ENCODE measurements around the gene PPP4R3B.

PPP4R3B gene

GRCh38 chr2:55621802-55622201, 4.4 kb upstream of the PPP4R3B start:
- no peaks in the 10 kb centered on the region for H3F3A ChIP-seq (ENCODE audit: low read depth)
- peaks cover 23% of the 10 kb centered on the region for H4K20me1 ChIP-seq (ENCODE audit: insufficient read depth, low read length, poor library complexity, severe bottlenecking)
- no peaks in the 10 kb centered on the region for H3K36me3 ChIP-seq (ENCODE audit: insufficient read depth, low read length)
- H3K9me2 ChIP-seq (replicated peaks; ENCODE audit: low read depth, low read length) = no peaks in the 10 kb centered on the region
- no peak overlapping the region for H2AFZ ChIP-seq (ENCODE audit: low read length)
- H3K4me3 ChIP-seq (ENCODE audit: low read length, poor library complexity, severe bottlenecking) = no peak overlapping the region
- no peak overlapping the region for H3K4me2 ChIP-seq (ENCODE audit: low read depth, low read length, poor library complexity, severe bottlenecking)
- H3K9me3 ChIP-seq (ENCODE audit: insufficient read depth, low read depth, low read length) = no peaks in the 10 kb centered on the region
- H3K79me2 ChIP-seq (ENCODE audit: insufficient read depth, low read length) = peaks cover 51% of the 10 kb centered on the region
- H3K4me1 ChIP-seq (ENCODE audit: insufficient read depth, low read length, poor library complexity, severe bottlenecking) = peaks cover 14% of the 10 kb centered on the region
- no peak for TF ChIP-seq CTCF (conservative IDR thresholded peaks at IDR 0.05; ENCODE audit: low read length)
- no peak for TF ChIP-seq EZH2phosphoT487 (IDR thresholded peaks at IDR 0.05; ENCODE audit: borderline replicate concordance)
- no peaks in the 10 kb centered on the region for H3K27me3 ChIP-seq (ENCODE audit: insufficient read depth, low read length, poor library complexity, severe bottlenecking)
- H3K9ac ChIP-seq (ENCODE audit: low read depth, low read length, poor library complexity, severe bottlenecking) = no peak overlapping the region

GRCh38 chr2:55620123-55620779, 2.8 kb upstream of the PPP4R3B start:
- no peaks in the 10 kb centered on the region for H3K27me3 ChIP-seq (ENCODE audit: insufficient read depth, low read length, poor library complexity, severe bottlenecking)
- H3K9me3 ChIP-seq (ENCODE audit: insufficient read depth, low read depth, low read length) = no peaks in the 10 kb centered on the region
- H3K36me3 ChIP-seq (ENCODE audit: insufficient read depth, low read length) = no peaks in the 10 kb centered on the region
- H3K79me2 ChIP-seq (ENCODE audit: insufficient read depth, low read length) = peaks cover 66% of the 10 kb centered on the region
- H3F3A ChIP-seq (ENCODE audit: low read depth) = no peaks in the 10 kb centered on the region
- H3K4me3 ChIP-seq (ENCODE audit: low read length, poor library complexity, severe bottlenecking) = peak overlapping the region; percentile 88
- peak overlapping the region; percentile 93 for H3K4me2 ChIP-seq (ENCODE audit: low read depth, low read length, poor library complexity, severe bottlenecking)
- H2AFZ ChIP-seq (ENCODE audit: low read length) = no peak overlapping the region
- TF ChIP-seq CTCF (conservative IDR thresholded peaks at IDR 0.05; ENCODE audit: low read length) (peak; percentile 69), EZH2phosphoT487 (IDR thresholded peaks at IDR 0.05; ENCODE audit: borderline replicate concordance) (no peak)
- peaks cover 38% of the 10 kb centered on the region for H4K20me1 ChIP-seq (ENCODE audit: insufficient read depth, low read length, poor library complexity, severe bottlenecking)
- H3K9ac ChIP-seq (ENCODE audit: low read depth, low read length, poor library complexity, severe bottlenecking) = no peak overlapping the region
- peaks cover 21% of the 10 kb centered on the region for H3K4me1 ChIP-seq (ENCODE audit: insufficient read depth, low read length, poor library complexity, severe bottlenecking)
- H3K9me2 ChIP-seq (replicated peaks; ENCODE audit: low read depth, low read length) = no peaks in the 10 kb centered on the region

- H3F3A ChIP-seq (ENCODE audit: low read depth) = no peaks in the 10 kb centered on the region
- peaks cover 84% of the 10 kb centered on the region for H3K79me2 ChIP-seq (ENCODE audit: insufficient read depth, low read length)
- H3K36me3 ChIP-seq (ENCODE audit: insufficient read depth, low read length) = peaks cover 8% of the 10 kb centered on the region; the same call in 1 of the 2 replicates
- H4K20me1 ChIP-seq (ENCODE audit: insufficient read depth, low read length, poor library complexity, severe bottlenecking) = peaks cover 56% of the 10 kb centered on the region
- peak overlapping the region; percentile 88 for H3K4me3 ChIP-seq (ENCODE audit: low read length, poor library complexity, severe bottlenecking)
- no peaks in the 10 kb centered on the region for H3K27me3 ChIP-seq (ENCODE audit: insufficient read depth, low read length, poor library complexity, severe bottlenecking)
- no peak for TF ChIP-seq EZH2phosphoT487 (IDR thresholded peaks at IDR 0.05; ENCODE audit: borderline replicate concordance)
- TF ChIP-seq CTCF (conservative IDR thresholded peaks at IDR 0.05; ENCODE audit: low read length) = no peak
- peaks cover 36% of the 10 kb centered on the region for H3K4me1 ChIP-seq (ENCODE audit: insufficient read depth, low read length, poor library complexity, severe bottlenecking)
- peak overlapping the region; percentile 74 for H2AFZ ChIP-seq (ENCODE audit: low read length)
- peak overlapping the region; percentile 93 for H3K4me2 ChIP-seq (ENCODE audit: low read depth, low read length, poor library complexity, severe bottlenecking)
- no peaks in the 10 kb centered on the region for H3K9me2 ChIP-seq (replicated peaks; ENCODE audit: low read depth, low read length)
- H3K9ac ChIP-seq (ENCODE audit: low read depth, low read length, poor library complexity, severe bottlenecking) = peak overlapping the region; percentile 93
- no peaks in the 10 kb centered on the region for H3K9me3 ChIP-seq (ENCODE audit: insufficient read depth, low read depth, low read length)
Observed at GRCh38 chr2:55618275-55619055, 1.0 kb upstream of the PPP4R3B start.
